Measurements from ENCODE around the gene SHE.

DNA sequence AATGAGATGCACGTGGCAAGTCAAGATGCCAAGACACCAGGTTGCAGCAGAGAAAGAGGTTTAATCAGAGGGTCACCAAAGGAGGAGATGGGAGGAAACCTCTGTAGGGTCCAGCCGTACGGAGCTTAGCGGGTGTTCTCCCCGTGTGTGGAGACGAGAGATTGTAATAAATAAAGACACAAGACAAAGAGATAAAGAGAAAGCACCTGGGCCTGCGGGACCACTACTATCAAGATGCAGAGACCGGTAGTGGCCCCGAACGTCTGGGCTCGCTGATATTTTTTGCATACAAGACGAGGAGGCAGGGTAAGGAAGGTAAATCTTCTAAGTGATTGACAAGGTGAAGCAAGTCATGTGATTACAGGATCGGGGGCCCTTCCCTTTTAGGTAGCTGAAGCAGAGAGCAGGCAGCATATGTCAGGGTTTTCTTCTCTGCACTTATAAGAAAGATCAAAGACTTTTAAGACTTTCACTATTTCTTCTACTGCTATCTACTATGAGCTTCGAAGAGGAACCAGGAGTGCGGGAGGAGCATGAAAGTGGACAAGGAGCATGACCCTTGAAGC is 41.4 kb downstream of the SHE start:
- TF ChIP-seq, protein P1, sequence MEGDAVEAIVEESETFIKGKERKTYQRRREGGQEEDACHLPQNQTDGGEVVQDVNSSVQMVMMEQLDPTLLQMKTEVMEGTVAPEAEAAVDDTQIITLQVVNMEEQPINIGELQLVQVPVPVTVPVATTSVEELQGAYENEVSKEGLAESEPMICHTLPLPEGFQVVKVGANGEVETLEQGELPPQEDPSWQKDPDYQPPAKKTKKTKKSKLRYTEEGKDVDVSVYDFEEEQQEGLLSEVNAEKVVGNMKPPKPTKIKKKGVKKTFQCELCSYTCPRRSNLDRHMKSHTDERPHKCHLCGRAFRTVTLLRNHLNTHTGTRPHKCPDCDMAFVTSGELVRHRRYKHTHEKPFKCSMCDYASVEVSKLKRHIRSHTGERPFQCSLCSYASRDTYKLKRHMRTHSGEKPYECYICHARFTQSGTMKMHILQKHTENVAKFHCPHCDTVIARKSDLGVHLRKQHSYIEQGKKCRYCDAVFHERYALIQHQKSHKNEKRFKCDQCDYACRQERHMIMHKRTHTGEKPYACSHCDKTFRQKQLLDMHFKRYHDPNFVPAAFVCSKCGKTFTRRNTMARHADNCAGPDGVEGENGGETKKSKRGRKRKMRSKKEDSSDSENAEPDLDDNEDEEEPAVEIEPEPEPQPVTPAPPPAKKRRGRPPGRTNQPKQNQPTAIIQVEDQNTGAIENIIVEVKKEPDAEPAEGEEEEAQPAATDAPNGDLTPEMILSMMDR (conservative IDR thresholded peaks at IDR 0.05 in 1 of 2, IDR thresholded peaks at IDR 0.05 in 1 of 2; ENCODE audit: extremely low read depth in 1 of 2, insufficient read depth in 1 of 2, low read depth in 1 of 2, low read length in 2 of 2), result no peak
- TF ChIP-seq EZH2 (IDR thresholded peaks at IDR 0.05; ENCODE audit: borderline replicate concordance, low read length), result no peak

Measured in mammary epithelial cell (primary cell).